GM12878 (cell line): ENCODE measurements around the gene RPEL1. TPM values are rescaled to one million over a fixed set of nuclear protein-coding genes. Genes with fewer than 3 reads are reported as not detected.

Experiments
- ATAC-seq: fragments of 200-7000 bp; cut with Tn5 transposase; 3 replicates; pipeline ENCODE4 v1.9.1; 2020; ENCODE audit warnings: mild to moderate bottlenecking, moderate library complexity
- BruUV-seq: library from RNA; stranded (reverse); fragments of 400-500 nt; replicated peaks from 2 replicates; lab custom pipeline; 2021; lab: Mats Ljungman, UMichigan
- CTCF ChIA-PET: fragments of 300-600 bp; sonication (Branson Sonifier 250); formaldehyde crosslinking; extraction: SDS; loops from one replicate; lab custom pipeline; 2021; ENCODE audit warnings: inconsistent platforms; lab: Yijun Ruan, JAX
- POLR2A ChIA-PET: fragments of 350-600 bp; formaldehyde crosslinking; extraction: SDS; loops from one replicate; lab custom pipeline; 2021; ENCODE audit warnings: inconsistent platforms; lab: Charles Lee
- RAD21 ChIA-PET: fragments of 300-600 bp; sonication (Branson Sonifier 250); formaldehyde crosslinking; loops from one replicate; lab custom pipeline; 2023; ENCODE audit warnings: antibody characterized with exemption; ENCODE audit not compliant: unreplicated experiment; lab: Charles Lee
- SMC1A ChIA-PET: fragments of 300-600 bp; sonication (Branson Sonifier 250); formaldehyde crosslinking; loops from one replicate; lab custom pipeline; 2023; ENCODE audit not compliant: unreplicated experiment, uncharacterized antibody; lab: Charles Lee
- DNase-seq: peaks from one replicate; pipeline ENCODE4 v3.0.0-alpha.2; 2011; ENCODE audit warnings: low read depth, low spot score
- FAIRE-seq: peaks from 3 replicates; lab custom pipeline; 2011; peaks lifted over from hg19 to GRCh38; lab: Jason Lieb, UNC
- H2AFZ ChIP-seq: 2 replicates; pipeline ENCODE4 v1.6.0; 2011; ENCODE audit warnings: low read depth, low read length, control low read depth; ENCODE audit not compliant: control insufficient read depth
- H3K27ac ChIP-seq: 2 replicates; pipeline ENCODE4 v1.5.1; 2011; ENCODE audit warnings: control low read depth; ENCODE audit not compliant: control insufficient read depth, insufficient read depth
- H3K27me3 ChIP-seq, 2 experiments: replicated peaks in 1 of 2; 2 replicates each; pipeline versions ENCODE4 v1.6.0 to v1.6.1; 2011; ENCODE audit warnings: low read length in 1 of 2; ENCODE audit not compliant: control insufficient read depth in 2 of 2, insufficient read depth in 2 of 2
- H3K36me3 ChIP-seq, 2 experiments: 2 replicates each; pipeline ENCODE4 v1.5.1; 2011; ENCODE audit warnings: low read length in 1 of 2; ENCODE audit not compliant: control insufficient read depth in 2 of 2, insufficient read depth in 2 of 2
- H3K4me1 ChIP-seq: 2 replicates; pipeline ENCODE4 v1.6.1; 2011; ENCODE audit warnings: mild to moderate bottlenecking, low read length, moderate library complexity, mixed read lengths; ENCODE audit not compliant: control insufficient read depth, insufficient read depth
- H3K4me2 ChIP-seq: 2 replicates; pipeline ENCODE4 v1.6.0; 2011; ENCODE audit warnings: control low read depth; ENCODE audit not compliant: control insufficient read depth, insufficient read depth
- H3K4me3 ChIP-seq: fragments of 200-600 bp; sonication (generic); 2 replicates; pipeline ENCODE4 v1.5.1; 2016
- H3K79me2 ChIP-seq: 2 replicates; pipeline ENCODE4 v1.6.0; 2011; ENCODE audit warnings: low read length; ENCODE audit not compliant: control insufficient read depth, insufficient read depth
- H3K9ac ChIP-seq: 2 replicates; pipeline ENCODE4 v1.8.0; 2011; ENCODE audit warnings: low read length, control low read depth, mixed read lengths; ENCODE audit not compliant: control insufficient read depth, insufficient read depth
- H3K9me3 ChIP-seq: replicated peaks from 3 replicates; pipeline ENCODE4 v1.5.1; 2011; ENCODE audit warnings: mild to moderate bottlenecking, low read length; ENCODE audit not compliant: control insufficient read depth, insufficient read depth
- H4K20me1 ChIP-seq: 2 replicates; pipeline ENCODE4 v1.6.0; 2011; ENCODE audit not compliant: control insufficient read depth, insufficient read depth
- BHLHE40 ChIP-seq, 2 experiments: fragments of 450-650 bp in 1 of 2; IDR thresholded peaks; 2 replicates each; pipeline ENCODE4 v1.6.1; 2011 to 2017; ENCODE audit warnings: low read depth in 2 of 2, borderline replicate concordance in 1 of 2, improper control_type of control experiment in 1 of 2, low read length in 1 of 2, mild to moderate bottlenecking in 1 of 2
- E2F8 ChIP-seq: fragments of 450-650 bp; IDR thresholded peaks from 2 replicates; pipeline ENCODE4 v1.6.1; 2018; ENCODE audit warnings: mild to moderate bottlenecking, low read depth, moderate library complexity; ENCODE audit not compliant: partially characterized antibody
- EZH2 ChIP-seq: IDR thresholded peaks from 2 replicates; pipeline ENCODE4 v1.6.1; 2012; ENCODE audit warnings: low read depth, mild to moderate bottlenecking, control low read depth, inconsistent platforms, low read length, borderline replicate concordance; ENCODE audit not compliant: control insufficient read depth
- GATAD2B ChIP-seq: fragments of 450-650 bp; conservative IDR thresholded peaks from 2 replicates; pipeline ENCODE4 v1.6.1; 2017; ENCODE audit warnings: low read depth, mild to moderate bottlenecking, moderate library complexity
- LARP7 ChIP-seq: fragments of 450-650 bp; IDR thresholded peaks from 2 replicates; pipeline ENCODE4 v1.6.1; 2017; ENCODE audit warnings: mild to moderate bottlenecking
- PAX5 ChIP-seq: IDR thresholded peaks from 2 replicates; pipeline ENCODE4 v1.6.1; 2011; ENCODE audit warnings: low read depth, low read length, borderline replicate concordance
- POLR2A ChIP-seq: IDR thresholded peaks from 2 replicates; pipeline ENCODE4 v1.6.1; 2011; ENCODE audit warnings: low read depth, mild to moderate bottlenecking, low read length
- RAD51 ChIP-seq: fragments of 450-650 bp; IDR thresholded peaks from 2 replicates; pipeline ENCODE4 v1.6.1; 2016; ENCODE audit warnings: moderate library complexity, mild to moderate bottlenecking, inconsistent platforms
- STAT3 ChIP-seq: IDR thresholded peaks from 2 replicates; pipeline ENCODE4 v1.6.1; 2011; ENCODE audit warnings: low read depth, low read length, improper control_type of control experiment
- SUZ12 ChIP-seq: fragments of 200-600 bp; sonication (generic); IDR thresholded peaks from one replicate; pipeline ENCODE4 v1.6.1; 2018; ENCODE audit warnings: antibody characterized with exemption, mild to moderate bottlenecking; ENCODE audit not compliant: unreplicated experiment
- ZBTB33 ChIP-seq: fragments of 450-650 bp; IDR thresholded peaks from 2 replicates; pipeline ENCODE4 v1.6.1; 2017; ENCODE audit warnings: mild to moderate bottlenecking
- ZSCAN29 ChIP-seq: fragments of 450-650 bp; IDR thresholded peaks from 2 replicates; pipeline ENCODE4 v1.6.1; 2017; ENCODE audit warnings: mild to moderate bottlenecking, moderate library complexity
- ZZZ3 ChIP-seq: IDR thresholded peaks from 2 replicates; pipeline ENCODE4 v1.6.1; 2011; ENCODE audit warnings: low read depth; ENCODE audit not compliant: control insufficient read depth, insufficient read length
- WGBS: methylation state at CpG from one replicate; pipeline ENCODE4 v1.1.6; 2016; ENCODE audit warnings: low lambda C conversion rate; ENCODE audit not compliant: insufficient replicate concordance, insufficient coverage; ENCODE audit errors: missing lambda C conversion rate; 5-methylcytosine and 5-hydroxymethylcytosine counted together
- in situ Hi-C: fragments of 300-500 bp; cut with MboI; formaldehyde crosslinking; loops from 9 replicates; pipeline ENCODE4 v1.14.3; 2018; ENCODE audit warnings: mixed read lengths
- intact Hi-C: fragments of 100-400 bp; cut with micrococcal nuclease; formaldehyde crosslinking; loops from one replicate; pipeline ENCODE4 v1.14.2; 2022; ENCODE audit not compliant: unreplicated experiment
- polyA plus RNA-seq, 11 experiments: library from polyadenylated mRNA; depleted of rRNA in 4 of 11; unstranded in 6 of 11; stranded (reverse) in 5 of 11; fragments of >200 nt; fragmentation: Nextera tagmentation in 4 of 11; fragmentation: Illumina TruSeq in 1 of 11; extraction: Ambion mirVana in 4 of 11; extraction: Trizol in 1 of 11; gene quantifications; 1 replicate in 1 of 11; 2 replicates in 10 of 11; pipeline versions ENCODE4 v1.2.1 to v1.2.3, GENCODE V29; 2011 to 2016; ENCODE audit warnings: inconsistent platforms in 2 of 11, missing spikeins in 2 of 11, low read depth in 1 of 11
- total RNA-seq, 4 experiments: library from RNA; depleted of rRNA in 3 of 4; stranded (reverse); fragments of >200 nt in 3 of 4; fragmentation: Illumina TruSeq in 1 of 4; extraction: Trizol in 1 of 4; gene quantifications; 2 replicates each; pipeline versions ENCODE4 v1.2.1 to v1.2.3, GENCODE V29; 2013 to 2021
- TF ChIP-seq, protein P1 (sequence below): fragments of 450-650 bp; IDR thresholded peaks from 2 replicates; pipeline ENCODE4 v1.6.1; 2017; ENCODE audit warnings: mild to moderate bottlenecking, moderate library complexity

RPEL1 gene
- total and polyA plus RNA-seq, 10 of the 15 experiments (the other 5 are each of a cell fraction or from before 2014, with no cell fraction given), result 0.04 to 0.08 (median 0.06) TPM; not detected in 6

- no peaks in the 10 kb centered on the region for H3K9me3 ChIP-seq
- H3K9ac ChIP-seq, result no peak overlapping the region
- no peak overlapping the region for H3K27ac ChIP-seq
- in situ Hi-C loops, result no loop called here
- no peak overlapping the region for H3K4me2 ChIP-seq
- H3K27me3 ChIP-seq, result no peaks in the 10 kb centered on the region
- no TSS peak for BruUV-seq
- no peaks in the 10 kb centered on the region for H3K36me3 ChIP-seq
- CTCF ChIA-PET, result interaction anchor here (0.8 kb wide), 1 partner anchor 44 kb away, joined by 3 read pairs; no protein-coding TSS in a partner anchor
- H4K20me1 ChIP-seq, result no peaks in the 10 kb centered on the region
- RAD21 ChIA-PET, result no interaction called here
- no peak for DNase-seq
- 65% methylated on average over 1 of the region's 1 CpG for WGBS
- H3K4me1 ChIP-seq, result no peaks in the 10 kb centered on the region; the same call in 1 of the 2 replicates
- no peak overlapping the region for H3K4me3 ChIP-seq
- no peak overlapping the region for H2AFZ ChIP-seq
- intact Hi-C loops, result loop anchor here (10.0 kb wide), 1 partner anchor 555 kb away; the partner anchor contains the start of gene TRIM8
- SMC1A ChIA-PET, result interaction anchor here (0.8 kb wide), 1 partner anchor 90 kb away, joined by 3 read pairs; no protein-coding TSS in a partner anchor
- no peak for FAIRE-seq
- ATAC-seq, result no peak
- H3K79me2 ChIP-seq, result no peaks in the 10 kb centered on the region
- POLR2A ChIA-PET, result no interaction called here
- TF ChIP-seq LARP7, result no peak
- no peak for TF ChIP-seq POLR2A
- no peak for TF ChIP-seq PAX5
- no peak for TF ChIP-seq ZZZ3
- no peak for TF ChIP-seq STAT3
- TF ChIP-seq SUZ12, result no peak
- TF ChIP-seq E2F8, result no peak
- TF ChIP-seq EZH2, result no peak
- no peak for TF ChIP-seq ZBTB33
- no peak for TF ChIP-seq RAD51
- TF ChIP-seq BHLHE40 (IDR thresholded peaks at IDR 0.05; ENCODE audit: borderline replicate concordance in 1 of 2, low read depth in 2 of 2, low read length in 1 of 2), result no peak
- no peak for TF ChIP-seq GATAD2B
- TF ChIP-seq ZSCAN29, result no peak
- TF ChIP-seq, protein P1, sequence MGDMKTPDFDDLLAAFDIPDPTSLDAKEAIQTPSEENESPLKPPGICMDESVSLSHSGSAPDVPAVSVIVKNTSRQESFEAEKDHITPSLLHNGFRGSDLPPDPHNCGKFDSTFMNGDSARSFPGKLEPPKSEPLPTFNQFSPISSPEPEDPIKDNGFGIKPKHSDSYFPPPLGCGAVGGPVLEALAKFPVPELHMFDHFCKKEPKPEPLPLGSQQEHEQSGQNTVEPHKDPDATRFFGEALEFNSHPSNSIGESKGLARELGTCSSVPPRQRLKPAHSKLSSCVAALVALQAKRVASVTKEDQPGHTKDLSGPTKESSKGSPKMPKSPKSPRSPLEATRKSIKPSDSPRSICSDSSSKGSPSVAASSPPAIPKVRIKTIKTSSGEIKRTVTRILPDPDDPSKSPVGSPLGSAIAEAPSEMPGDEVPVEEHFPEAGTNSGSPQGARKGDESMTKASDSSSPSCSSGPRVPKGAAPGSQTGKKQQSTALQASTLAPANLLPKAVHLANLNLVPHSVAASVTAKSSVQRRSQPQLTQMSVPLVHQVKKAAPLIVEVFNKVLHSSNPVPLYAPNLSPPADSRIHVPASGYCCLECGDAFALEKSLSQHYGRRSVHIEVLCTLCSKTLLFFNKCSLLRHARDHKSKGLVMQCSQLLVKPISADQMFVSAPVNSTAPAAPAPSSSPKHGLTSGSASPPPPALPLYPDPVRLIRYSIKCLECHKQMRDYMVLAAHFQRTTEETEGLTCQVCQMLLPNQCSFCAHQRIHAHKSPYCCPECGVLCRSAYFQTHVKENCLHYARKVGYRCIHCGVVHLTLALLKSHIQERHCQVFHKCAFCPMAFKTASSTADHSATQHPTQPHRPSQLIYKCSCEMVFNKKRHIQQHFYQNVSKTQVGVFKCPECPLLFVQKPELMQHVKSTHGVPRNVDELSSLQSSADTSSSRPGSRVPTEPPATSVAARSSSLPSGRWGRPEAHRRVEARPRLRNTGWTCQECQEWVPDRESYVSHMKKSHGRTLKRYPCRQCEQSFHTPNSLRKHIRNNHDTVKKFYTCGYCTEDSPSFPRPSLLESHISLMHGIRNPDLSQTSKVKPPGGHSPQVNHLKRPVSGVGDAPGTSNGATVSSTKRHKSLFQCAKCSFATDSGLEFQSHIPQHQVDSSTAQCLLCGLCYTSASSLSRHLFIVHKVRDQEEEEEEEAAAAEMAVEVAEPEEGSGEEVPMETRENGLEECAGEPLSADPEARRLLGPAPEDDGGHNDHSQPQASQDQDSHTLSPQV, result no peak
Measured at GRCh38 chr10:103199488-103199887, 46.2 kb upstream of the RPEL1 start.
